Raji (cell line): ENCODE measurements around the gene GNE.

ENCODE experiments used
- POLR2A ChIP-seq: IDR thresholded peaks from 2 replicates; pipeline ENCODE4 v1.6.1; 2011; ENCODE audit warnings: low read depth, low read length, control low read depth; ENCODE audit not compliant: insufficient read depth

Gene GNE

GRCh38 chr9:36218411-36218901 is 39.8 kb downstream of the GNE start:
- no peak for TF ChIP-seq POLR2A

DNA sequence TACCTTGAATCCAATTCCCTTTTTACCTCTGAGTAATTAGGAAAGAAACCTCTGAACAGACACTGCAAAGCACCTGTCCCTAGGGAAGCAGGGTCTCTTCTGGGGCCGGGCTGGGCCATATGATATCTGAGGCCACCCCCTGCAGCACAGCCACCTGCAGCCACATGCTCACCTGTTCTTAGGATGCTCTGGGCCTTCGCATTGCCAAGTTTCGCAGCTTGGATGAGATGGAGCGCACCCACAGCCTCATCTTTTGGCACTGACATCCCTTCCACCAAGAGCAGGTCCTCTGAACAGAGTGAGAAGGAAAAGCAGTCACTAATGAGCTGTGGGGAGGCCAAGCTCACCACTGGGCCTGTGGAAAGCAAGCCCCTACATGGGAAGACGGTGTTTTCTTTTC is 40.2 kb downstream of the GNE start:
- TF ChIP-seq POLR2A, result no peak

DNA sequence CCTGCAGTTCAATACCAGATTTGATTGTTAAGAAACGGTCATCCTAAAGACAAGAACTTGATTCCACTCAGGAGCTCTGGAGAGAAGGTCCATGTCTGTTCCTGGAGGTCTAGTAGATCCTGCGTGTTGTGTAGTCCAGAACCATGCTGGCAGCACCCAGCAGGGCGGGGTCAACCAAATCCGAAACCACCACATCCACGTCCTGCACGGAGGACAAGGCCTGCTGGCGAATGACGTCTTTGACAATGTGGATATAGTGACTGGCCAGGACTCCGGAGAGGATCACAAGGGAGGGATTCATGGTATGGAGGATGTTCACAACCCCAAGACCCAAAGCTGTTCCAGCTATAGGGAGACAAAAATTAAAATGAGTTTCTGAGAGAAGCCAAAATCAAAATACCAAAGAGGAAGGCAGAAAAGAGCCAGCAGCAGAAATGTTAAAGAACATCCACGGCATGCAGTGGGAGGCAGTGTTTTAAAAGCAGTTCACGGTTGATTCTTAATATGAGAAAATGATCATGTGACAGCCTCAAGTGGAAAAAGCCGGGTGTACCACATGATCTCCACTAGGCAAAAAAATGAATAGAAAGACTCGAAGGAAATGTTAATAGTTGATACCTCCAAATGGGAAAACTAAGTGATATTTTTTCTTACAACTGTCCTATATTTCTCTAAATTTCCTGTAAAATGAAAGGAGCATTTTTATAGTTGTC is 40.8 kb downstream of the GNE start:
- TF ChIP-seq POLR2A, result no peak

DNA sequence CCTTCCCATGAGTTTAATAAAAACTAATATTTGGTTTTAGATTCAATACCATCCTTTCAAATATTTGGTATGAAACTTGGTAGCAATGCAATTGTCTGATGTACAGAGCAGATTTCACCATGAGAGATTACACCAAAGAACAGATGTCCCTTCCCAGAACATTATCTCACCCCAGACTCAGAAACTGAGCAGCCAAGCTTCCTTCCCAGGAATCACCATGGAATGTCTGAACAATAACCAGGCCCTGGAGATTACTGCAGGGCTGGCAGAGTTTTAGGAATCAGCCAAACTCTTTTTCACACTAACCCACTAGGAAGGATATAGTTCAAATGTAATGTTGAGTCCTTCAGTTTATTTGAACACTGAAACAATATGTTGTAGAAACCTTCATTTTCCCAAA is 43.7 kb downstream of the GNE start:
- TF ChIP-seq POLR2A, result no peak

DNA sequence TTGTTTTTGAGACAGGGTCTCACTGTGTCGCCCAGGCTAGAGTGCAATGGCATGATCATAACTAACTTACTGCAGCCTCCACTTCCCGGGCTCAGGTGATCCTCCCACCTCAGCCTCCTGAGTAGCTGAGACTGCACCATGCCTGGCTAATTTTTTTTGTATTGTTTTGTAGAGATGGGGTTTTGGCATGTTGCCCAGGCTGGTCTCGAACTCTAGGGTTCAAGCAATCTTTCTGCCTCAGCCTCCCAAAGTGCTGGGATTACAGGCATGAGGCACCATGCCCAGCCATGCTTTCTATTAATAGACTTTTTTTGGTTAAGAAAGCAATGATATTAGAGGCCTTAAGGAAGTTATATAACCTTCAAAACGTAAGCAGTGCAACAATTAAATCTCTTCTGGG is 44.3 kb downstream of the GNE start:
- TF ChIP-seq POLR2A, result no peak

DNA sequence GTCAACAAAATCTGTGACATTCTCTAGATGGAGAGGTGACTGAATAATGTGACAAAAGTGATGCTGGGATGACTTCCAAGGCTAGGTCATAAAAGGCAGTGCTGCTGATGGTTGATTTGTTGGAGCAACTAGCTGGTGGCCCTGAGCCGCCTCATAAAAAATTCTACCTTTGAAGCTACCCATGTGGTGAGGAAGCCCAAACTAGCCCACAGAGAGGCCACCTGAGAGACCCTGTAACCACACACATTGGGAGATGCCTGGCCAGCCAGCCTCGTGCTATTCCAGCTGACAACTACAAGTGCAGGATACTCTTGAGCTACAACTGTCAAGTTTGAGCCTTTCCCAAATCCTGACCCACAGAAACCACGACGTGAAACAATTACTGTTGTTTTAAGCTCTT is 44.9 kb downstream of the GNE start:
- no peak for TF ChIP-seq POLR2A

DNA sequence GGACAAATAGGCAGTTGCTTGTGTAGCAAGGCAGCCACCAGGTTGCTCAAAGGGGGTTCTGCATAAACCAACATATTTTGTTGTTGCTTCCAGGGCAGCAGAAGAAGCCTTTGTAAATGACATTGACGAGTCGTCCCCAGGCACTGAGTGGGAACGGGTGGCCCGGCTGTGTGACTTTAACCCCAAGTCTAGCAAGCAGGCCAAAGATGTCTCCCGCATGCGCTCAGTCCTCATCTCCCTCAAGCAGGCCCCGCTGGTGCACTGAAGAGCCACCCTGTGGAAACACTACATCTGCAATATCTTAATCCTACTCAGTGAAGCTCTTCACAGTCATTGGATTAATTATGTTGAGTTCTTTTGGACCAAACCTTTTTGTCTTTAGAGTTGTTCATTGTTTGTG is 46.7 kb downstream of the GNE start:
- TF ChIP-seq POLR2A, result no peak

- no peak for TF ChIP-seq POLR2A
These were observed 47.5 kb downstream of the GNE start for GRCh38 chr9:36210722-36211121.

- TF ChIP-seq POLR2A, result no peak
These were observed 49.6 kb downstream of the GNE start for GRCh38 chr9:36208521-36209253.

- TF ChIP-seq POLR2A, result no peak
These were observed 50.7 kb downstream of the GNE start for GRCh38 chr9:36207546-36208012.

DNA sequence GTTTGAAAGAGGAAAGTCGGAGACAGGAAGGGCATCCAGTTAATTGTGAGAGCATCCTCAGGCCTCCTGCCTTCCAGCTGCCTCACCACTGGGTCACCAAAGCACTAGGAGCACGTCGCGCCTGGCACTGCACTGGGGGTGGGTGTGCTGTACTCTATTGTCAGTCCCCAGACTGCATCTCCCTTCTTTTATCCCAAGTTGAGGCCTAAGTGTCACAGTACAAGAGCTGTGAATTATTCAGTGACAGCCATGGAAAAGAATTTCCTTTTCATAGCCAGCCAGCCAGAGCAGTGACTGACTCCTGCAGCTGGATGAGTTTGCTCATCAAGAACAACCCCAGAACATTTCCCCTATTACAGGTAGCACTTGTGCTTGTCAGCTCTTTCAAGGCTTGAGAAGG is 51.2 kb downstream of the GNE start:
- no peak for TF ChIP-seq POLR2A

GRCh38 chr9:36204906-36205547 is 53.2 kb downstream of the GNE start:
- TF ChIP-seq POLR2A, result no peak

GRCh38 chr9:36194326-36195000 is 63.8 kb downstream of the GNE start:
- no peak for TF ChIP-seq POLR2A

GRCh38 chr9:36193023-36193422 is 65.2 kb downstream of the GNE start:
- TF ChIP-seq POLR2A, result no peak

DNA sequence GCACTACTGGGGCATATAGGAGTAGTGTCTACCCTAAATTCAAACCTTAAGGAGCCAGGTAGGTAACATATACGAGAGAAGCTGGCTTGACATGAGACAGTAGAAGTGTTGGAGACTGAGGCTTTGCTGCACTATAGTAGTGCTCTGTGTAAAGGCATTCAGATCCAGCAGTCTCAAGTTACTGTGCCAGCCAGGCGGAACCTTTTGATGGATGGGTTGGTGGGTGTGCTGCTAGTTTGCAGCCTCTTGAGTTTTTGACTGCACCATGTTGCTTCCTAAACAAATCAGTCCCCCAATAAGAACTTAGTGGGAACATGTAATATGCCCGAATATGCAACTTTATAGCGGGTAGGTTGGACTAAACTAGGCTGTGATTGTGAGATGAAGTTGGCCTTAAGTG is 66.1 kb downstream of the GNE start:
- no peak for TF ChIP-seq POLR2A
